HG03025 (cell line): Measurements from ENCODE around the gene AAR2.

Experiments used
- ATAC-seq: cut with Tn5 transposase; IDR thresholded peaks from one replicate; pipeline ENCODE4 v1.9.1; 2021; ENCODE audit warnings: mild to moderate bottlenecking, moderate library complexity; ENCODE audit not compliant: unreplicated experiment, low FRiP score

Gene AAR2

DNA sequence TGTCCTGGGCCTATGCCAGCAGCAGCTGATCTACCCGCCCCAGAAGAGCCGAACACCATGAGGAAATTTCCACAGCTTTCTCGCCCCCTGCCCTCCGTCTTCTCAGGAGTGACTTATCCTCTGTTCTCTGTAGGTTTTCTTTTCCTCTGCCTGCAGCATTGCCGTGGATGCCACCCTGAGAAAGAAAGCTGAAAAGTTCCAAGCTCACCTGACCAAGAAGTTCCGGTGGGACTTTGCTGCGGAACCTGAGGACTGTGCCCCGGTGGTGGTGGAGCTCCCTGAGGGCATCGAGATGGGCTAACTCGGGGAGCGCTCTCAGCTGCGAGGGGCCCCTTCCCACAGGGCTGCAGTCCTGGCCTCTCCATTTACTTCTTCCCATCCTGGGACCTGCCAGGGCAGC, 19.2 kb downstream of the AAR2 start:
- no peak for ATAC-seq

DNA sequence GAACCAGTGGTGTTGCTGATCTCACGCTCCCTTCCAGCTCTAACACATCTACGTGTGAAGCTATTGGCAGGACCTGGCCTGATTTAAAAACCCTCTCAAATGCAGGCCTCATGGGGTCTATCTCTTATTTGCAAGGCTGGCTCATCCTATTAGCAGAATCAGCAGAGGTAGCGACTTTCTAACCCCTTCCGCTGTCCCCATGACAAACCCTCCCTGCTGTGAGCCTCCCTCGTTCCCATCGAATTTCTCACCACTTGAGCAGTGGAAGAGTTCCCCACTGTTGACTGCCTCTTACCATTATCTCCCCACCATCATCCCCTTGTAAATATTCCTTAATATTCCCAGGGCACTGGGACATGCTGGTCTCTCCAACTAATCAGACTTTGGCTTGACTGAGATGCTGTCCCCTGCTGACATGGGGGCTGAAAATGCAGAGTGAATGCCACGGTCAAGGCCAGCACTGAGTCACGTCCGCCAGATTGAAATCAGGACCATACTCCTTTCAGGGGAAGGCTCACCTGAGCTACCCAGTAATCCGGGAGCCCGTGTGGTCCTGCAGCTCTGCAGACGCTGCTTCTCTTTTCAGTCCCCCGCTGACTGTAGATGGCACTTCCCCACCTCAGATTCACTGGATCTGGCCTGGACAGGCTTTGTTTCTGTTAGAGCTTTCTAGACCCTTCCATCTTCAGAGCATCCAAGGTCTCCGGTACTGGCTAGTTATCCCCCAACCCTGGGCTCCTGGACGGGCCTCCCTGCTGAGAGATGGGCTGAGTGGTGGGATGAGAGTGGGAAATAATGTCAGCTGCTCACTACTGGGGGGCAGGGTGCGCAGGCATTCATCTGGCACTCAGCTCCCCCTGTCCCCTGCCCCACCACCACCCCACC, 23.1 kb downstream of the AAR2 start:
- ATAC-seq = no peak

DNA sequence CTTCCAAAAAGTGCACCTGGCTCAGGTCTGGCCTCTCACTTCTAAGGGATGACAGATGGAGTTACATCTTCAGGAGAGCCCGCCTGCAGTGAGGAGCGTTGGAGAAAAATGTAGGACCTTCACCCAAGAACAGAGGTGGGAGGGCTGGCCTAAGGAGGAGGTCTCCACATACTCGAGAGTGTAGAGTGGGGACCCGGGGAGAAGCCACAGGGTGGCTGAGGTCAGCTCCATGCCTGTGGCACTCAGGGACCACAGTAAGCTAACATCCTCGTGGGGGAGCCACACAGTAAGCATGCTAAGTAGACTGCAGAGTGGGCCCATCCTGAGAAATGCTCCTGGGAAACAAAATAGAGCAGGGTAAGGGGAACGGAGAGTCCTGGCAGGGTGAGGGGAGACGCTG, 24.0 kb downstream of the AAR2 start:
- no peak for ATAC-seq

DNA sequence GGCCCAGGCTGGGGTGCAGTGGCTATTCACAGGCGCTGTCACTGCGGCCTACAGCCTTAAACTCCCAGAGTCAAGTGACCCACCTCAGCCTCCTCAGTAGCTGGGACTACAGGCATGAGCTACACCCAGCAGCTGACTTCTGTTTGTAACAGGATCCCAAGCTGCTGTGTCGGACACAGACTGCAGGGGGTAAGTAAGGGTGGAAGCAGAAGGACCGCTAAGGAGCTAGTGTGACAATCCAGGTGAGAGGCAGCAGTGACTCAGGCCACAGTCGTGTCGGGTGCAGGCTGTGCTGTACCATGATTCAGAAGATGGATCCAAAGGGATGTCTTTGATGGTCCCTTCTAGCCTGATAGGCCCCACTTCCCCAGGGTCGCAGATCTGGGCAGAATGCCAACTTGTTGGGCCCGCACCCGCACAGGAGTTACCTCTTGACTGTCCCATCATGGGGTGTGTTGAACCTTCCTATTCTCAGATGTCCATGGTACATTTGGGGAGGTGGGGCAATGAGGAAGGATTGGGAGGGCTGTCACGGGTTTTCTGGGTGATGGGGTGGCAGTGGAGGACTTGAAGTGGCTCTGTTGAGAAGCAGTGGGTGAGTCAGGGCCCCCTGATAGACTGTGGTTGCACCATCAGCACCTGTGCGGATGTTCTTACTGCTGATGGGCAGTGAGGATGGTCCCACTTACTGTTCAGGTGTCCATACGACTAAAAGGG, 25.3 kb downstream of the AAR2 start:
- ATAC-seq = no peak

DNA sequence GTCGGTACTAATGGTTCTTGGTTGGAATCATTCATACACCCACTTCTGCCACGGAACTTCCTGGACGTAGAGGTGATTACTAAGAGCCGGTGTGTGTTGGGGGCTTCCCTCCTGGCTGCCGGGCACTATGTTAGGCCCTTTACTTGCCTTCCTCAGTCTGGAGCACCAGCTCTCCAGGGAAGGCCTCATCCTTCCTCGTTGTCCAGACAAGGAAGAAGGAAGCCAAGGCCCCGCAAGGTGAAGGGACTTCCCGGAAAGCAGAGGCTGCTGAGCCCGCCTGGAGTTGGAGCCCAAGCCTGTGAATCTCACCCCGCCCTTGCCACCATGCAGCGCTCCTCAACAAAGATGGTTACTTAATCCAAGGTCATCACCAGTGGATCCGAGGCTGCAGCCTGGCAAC, 26.2 kb downstream of the AAR2 start:
- no peak for ATAC-seq

DNA sequence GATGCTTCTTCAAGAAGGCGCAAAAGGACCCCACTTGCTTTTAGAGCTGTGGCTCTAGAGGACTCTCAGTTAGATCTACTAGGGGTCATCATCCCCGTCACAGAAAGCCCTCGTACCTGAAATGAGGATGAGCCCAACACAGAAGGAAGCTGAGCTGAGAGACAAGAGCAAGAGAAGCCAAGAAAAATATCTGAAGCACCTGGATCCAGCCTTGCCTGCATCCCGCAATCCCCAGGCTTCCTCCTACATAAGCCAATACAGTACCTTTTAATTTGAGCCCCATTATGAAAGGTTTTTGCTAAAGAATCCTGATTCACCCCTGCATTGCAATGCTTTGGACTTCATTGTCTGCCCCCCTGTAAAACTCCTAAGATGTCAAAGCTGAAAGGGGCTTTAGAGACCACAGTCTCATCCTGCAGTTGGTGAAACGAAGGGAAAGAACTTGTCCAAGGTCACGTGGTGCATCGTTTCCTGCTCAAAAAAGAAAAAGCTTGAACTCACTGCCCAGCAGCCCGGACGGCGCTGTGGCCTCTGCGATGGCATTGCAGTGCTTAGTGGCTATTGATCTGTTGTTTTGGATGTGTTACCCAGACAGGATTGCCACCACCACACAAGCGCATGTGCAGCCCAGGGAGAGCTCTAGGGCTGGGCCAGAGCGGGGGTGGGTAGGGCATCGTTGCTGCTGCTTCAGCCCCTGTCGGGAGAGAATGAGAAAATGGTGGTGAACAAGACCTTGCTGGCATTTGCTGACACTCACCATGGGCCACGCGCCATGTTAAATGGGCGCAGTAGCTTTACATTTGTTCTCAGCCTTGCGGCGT, 28.4 kb downstream of the AAR2 start:
- no peak for ATAC-seq

DNA sequence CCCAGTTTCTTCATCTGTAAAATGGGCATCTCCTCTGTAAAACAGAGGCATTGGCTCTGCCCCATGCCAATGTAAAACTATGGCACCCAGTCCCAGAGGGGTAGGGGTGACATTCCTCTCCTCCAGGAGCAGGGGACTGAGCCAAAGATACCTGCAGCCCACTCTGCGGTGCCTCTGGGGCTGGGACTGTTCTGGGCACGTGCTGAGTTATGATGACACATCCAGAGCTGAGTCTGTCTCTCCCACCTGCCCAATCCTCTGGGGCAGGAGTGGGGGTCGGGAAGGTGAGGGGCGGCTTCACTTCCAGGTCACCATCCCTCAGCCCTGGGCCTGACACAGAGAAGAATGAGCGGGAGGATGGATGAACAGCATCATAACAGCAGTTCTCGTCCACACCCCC, 29.9 kb downstream of the AAR2 start:
- no peak for ATAC-seq

DNA sequence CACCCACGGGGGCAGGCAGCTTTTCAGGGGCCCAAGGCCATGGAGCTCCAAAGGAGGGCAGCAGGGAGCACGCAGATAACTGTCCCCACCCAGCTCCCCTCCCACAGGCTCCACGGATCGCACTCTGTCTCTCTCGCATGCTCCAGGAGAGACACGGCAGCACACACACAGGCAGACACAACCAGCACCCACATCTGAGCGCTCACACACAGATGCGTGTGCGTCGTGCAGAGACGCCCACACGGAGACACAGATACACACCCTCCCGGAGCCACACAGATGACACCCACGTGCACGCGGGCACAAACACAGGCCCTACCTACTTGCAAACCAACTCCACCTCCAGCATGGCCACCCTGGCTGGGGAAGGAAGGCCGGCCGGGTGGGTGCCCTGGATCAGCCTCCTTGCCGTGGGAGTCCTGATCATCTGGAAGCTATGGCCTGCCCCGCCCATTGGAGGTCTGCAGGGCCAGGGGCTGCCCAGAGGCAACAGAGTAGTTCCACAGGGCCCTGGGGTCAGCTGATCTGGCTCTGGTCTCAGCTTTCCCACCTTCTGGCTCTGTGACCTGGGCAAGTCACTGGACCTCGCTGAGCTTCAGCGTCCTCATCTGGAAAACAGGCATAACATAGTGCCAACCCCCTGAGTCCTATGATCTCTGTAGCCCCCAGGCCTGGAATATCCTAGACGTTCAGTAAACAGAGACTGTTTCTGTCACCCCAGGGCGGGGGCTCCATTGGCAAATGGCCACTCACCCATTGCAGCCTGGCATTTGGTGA, 31.5 kb downstream of the AAR2 start:
- no peak for ATAC-seq

DNA sequence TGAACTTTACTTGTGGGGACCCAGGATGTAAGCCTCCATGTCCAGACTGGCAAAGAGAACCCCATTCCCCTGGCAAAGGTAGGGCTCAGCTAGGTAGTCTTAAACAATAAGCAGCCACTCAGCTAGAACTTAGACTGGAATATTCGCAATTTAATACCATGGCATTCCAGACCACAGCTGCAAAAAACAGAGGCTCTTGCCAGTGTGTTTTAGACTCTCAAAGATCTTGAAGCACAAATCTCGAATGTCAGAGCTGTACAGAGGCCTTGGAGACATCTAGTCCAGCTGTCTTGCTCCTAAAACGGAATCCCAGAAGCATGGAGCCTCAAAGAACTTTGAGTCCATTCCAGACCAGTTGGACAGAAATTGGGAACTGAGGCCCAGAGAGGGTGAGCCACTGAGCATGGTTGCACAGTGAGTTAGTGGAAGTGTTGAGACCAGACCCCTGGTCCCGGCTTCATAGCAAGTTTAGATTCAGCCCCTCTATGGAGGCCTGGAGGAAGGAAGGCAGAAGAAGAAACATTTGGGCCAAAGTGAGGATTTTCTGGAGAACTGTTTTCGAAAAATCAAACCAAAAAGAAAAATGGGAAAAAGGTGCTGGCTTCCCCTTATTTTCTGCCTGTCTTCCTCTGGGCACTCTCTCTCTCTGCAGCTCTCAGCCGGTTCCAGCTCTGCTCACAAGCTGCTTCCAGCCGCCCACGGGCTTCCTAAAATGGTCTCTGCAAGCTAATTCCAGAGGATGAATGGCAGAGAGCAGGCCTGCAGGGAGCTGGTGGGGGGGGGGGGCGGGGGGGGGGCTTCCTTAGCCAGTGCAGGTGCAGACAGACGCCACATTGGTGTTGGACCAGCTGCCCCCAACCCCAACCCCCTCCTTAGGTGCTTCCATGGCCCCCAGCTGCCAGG, 32.4 kb downstream of the AAR2 start:
- ATAC-seq = no peak

DNA sequence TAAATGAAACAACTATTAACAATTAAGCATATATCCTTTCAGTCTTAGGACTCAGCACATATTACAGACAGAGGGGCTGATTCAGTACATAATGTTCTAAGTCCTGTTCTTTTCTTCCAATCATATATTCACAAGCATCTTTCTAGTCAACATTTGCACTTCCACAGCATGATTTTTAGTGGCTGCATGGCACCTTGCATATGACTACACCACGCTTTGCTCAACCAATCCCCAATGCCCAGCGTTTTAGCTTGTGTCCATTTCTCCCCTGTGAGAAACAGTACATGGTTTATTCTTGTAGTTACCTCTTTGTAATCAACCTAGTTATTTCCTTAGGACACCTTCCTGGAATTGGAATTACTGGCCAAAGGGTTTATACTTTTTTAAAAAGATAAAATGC, 33.2 kb downstream of the AAR2 start:
- no peak for ATAC-seq

DNA sequence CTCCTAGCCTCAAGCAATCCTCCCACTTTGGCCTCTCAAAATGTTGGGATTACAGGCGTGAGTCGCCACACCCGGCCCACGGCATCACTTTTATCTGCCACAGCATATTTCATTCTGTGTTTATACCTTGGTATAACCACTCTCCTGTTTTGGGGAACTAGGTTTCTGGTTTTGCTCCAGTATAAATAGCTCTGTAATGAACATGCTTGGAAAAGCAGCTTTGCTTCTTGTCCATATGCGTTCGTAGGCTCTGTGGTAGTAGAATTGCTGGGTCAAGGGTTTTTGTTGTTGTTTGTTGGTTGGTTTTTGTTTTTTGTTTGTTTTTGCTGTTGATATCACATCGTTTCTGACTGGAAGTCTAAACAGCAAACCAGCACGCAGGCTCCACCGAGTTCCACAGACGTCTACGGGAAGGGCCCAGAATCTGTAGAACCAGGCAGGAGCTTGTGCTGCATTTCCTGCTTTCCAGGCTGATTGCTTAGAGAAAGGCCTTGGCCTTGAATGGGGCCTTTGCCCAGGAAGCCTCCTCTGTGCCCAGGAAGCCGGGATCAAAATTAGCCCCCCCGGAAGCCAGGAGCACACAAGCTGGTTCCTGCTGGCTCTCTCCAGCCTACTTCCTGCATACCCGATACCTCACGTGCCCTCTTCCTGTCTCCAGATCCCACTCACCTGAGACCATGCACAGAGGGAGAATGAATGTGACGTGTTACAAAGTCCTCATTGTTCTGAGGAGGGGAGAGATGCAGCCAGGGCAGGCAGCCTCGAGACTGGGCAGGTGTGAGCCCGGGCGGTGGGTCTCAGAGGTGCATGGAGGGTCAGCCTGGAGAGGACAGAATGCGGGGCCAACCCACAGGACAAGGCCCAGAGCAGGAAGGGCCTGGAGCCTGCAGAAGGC, 34.7 kb downstream of the AAR2 start:
- ATAC-seq = no peak

DNA sequence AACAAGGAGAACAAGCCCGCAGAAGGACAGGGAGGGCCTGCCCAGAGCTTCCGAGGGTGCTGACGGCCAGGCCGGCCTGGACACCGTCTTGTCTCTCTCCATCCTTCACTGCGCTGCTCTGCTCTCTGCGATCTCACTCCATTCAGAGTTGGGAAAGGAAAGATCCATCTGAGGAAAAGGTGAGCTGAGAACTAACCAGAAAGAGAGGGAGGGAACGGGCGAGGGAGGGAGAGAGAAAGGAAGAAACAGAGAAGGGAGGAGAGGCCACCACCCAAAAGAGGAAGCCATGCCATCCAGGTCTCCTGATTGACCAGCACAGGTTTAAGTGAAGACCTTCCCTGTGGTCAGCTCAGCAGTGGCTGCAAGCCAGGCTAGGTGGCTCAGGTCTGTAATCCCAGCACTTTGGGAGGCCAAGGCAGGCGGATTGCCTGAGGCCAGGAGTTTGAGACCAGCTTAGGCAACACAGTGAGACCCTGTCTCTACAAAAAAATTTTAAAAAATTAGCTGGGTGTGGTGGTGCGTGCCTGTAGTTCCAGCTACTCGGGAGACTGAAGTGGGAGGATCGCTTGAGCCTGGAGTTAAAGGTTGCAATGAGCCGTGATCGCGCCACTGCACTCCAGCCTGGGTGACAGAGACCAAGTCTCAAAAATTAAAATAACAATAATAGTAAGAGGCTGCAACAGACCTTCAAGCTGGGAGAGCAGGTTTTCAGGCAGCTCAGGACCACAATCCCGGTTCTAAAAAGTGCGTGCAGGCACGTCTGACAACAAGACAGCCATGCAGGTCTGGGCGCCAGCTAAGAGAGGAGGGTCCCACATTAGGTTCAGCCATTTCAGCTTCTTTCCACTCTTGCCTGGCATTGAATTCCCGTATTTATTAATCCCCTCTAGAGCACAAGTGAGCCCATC, 35.6 kb downstream of the AAR2 start:
- ATAC-seq = no peak

DNA sequence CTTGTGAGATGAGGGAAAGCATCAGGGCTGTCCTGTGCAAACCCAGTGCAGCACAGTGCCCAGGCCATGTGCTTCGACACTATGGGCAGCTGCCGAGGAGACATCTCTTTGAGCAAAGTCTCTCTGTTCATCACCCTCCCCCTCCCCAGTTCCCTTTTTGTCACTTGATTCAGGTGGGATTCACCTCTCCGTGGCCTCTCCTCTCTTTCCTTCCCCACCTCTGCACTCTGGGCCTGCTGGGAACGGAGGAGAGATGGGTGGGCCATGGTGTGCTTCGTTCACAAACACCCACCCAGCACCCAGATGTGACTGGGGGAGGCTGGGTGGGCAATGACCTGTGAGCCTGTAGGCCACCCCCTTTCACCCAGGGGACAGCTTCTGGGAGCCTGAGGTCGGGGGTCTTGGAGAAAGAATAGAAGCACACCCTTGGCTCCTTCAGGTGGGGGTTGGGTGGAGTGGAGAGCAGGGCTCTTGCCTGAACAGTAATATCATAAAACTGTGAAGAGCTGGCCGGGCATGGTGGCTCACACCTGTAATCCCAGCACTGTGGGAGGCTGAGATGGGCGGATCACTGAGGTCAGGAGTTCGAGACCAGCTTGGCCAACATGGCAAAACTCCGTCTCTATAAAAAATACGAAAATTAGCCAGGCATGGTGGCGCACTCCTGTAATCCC, 36.4 kb downstream of the AAR2 start:
- no peak for ATAC-seq

DNA sequence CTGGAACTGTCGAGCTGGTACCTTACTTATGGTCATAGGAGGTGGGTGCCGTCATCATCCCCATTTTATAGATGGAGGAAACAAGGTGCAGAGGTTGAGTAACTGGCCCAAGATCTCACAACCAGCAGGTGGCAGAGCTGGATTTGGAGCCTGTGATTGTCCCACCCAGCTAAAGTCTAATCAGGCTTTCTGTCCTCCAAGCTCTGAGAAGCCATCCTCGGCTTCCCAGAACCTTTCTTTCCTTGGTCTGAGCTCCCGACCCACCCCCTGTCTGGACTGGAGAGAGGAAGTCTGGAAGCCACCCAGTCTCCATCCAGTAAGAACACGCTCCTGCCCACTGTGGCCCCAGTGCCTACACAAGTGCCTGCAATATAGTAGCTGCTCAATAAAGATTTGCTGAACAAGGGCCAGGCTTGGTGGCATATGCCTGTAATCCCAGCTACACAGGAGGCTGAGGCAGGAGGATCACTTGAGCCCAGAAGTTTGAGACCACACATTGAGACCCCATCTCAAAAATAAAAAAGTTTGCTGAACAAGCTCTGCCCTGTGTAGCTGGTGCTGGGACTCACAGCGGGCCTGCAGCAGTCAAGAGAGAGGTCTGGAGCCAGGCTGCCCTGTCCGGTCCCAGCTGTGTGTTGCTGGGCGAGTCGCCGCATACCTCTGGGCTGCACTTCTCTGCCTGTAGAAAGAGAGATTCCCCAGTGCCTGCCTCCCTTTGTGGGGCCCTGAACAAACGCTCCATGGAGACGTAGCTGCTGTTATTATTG, 37.3 kb downstream of the AAR2 start:
- ATAC-seq = no peak

DNA sequence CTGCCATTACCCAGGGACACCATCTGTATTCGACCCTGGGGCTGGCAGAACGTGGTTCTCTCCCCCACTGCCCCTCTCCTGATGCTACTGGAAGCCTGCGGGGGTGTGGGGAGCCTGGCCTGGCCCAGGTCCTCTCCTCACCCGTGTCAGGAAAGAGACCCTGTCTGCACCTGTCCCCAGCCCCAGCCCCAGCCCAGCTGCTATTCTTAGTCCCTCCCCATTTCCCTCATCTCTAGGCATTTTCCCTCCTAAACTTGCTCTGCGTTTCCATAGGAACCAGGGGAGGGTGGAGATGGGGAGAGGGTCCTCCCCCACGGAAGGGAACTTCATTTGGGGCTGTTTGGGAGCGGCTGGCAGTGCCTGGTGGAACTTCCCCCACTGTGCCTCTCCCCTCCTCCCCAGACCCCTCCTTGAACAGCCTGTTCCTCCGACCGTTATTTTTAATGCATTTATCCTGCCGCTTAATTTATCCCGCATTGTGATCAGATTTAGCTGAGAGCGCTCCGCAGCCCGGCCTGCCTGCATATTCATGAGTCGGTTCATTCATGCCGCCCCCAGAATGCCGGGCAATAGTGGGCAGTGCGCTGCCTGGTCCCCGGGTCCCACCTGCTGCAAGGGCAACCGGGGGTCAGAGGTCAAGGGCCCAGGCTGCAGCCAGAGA, 38.0 kb downstream of the AAR2 start:
- no peak for ATAC-seq

DNA sequence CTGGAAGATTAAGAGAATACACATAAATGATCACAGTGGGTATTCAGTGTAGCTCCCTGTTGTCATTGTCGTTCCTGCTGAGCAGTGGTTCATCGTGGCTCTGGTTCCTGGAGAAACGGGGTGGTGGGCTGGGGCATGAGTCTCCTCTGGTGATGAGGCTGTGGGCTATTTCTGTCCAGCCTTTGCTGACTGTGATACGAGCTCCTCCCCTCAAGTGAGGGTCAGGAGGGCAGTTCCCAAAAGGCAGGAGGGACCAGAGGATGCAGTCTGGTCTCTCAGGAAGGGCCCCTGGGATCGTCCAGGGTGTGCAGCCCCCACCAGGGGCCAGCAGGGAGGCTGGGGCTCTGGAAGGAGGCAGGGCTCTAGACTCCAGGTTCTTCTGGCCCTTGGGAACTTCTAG, 38.7 kb downstream of the AAR2 start:
- no peak for ATAC-seq
